Activated CD4-positive, alpha-beta T cell treated with anti-CD3 and anti-CD28 coated beads, Interleukin-2, amount 10 ng/mL, durations not matched to agents 24 days and 14 days (primary cell): ENCODE results near the gene LPP. TPM values are rescaled to one million over a fixed set of nuclear protein-coding genes. Genes with fewer than 3 reads are reported as not detected.
A peak's percentile ranks its signal among the peaks of the same experiment; 100 is the strongest.
"Not testable (repeated sequence)": the region's sequence is repeated elsewhere in the genome, so short reads cannot be mapped to it uniquely, and the experiment has no call there.

Source experiments
- DNase-seq: peaks from one replicate; pipeline ENCODE4 v3.0.0; 2022
- H3K27ac Mint-ChIP-seq: one replicate; pipeline ENCODE4 v1.8.0; 2022; ENCODE audit warnings: mild to moderate bottlenecking, mixed read lengths
- H3K27me3 Mint-ChIP-seq: one replicate; pipeline ENCODE4 v1.8.0; 2022; ENCODE audit warnings: mixed read lengths
- H3K36me3 Mint-ChIP-seq: one replicate; pipeline ENCODE4 v1.8.0; 2022; ENCODE audit warnings: low read depth, mild to moderate bottlenecking, mixed read lengths
- H3K4me1 Mint-ChIP-seq: one replicate; pipeline ENCODE4 v1.8.0; 2021; ENCODE audit warnings: mixed read lengths
- H3K4me3 Mint-ChIP-seq: one replicate; pipeline ENCODE4 v1.8.0; 2022; ENCODE audit warnings: mild to moderate bottlenecking, moderate library complexity, mixed read lengths
- H3K9me3 Mint-ChIP-seq: one replicate; pipeline ENCODE4 v1.8.0; 2021; ENCODE audit warnings: mixed read lengths
- intact Hi-C: fragments of 100-400 bp; cut with micrococcal nuclease; formaldehyde crosslinking; loops from one replicate; pipeline ENCODE4 v1.15.1; 2023
- total RNA-seq: library from RNA; stranded (reverse); gene quantifications from 2 replicates; pipeline ENCODE4 v1.2.3, GENCODE V29; 2022

Gene LPP
- total RNA-seq, 1 donor from 2014 or later: 41.4 TPM

- Mint-ChIP-seq H3K4me1 (peaks cover 3% of the 10 kb centered on the region), H3K4me3 (no peak overlapping the region), H3K36me3 (no peaks in the 10 kb centered on the region), H3K9me3 (no peaks in the 10 kb centered on the region), H3K27ac (no peak overlapping the region), H3K27me3 (no peaks in the 10 kb centered on the region)
- DNase-seq: no peak
- intact Hi-C loops: no loop called here
These were observed 436.6 kb downstream of the LPP start for GRCh38 chr3:188590557-188590956.

GRCh38 chr3:188594139-188594538, 440.2 kb downstream of the LPP start:
- Mint-ChIP-seq H3K4me1 (peaks cover 4% of the 10 kb centered on the region), H3K27ac (no peak overlapping the region)
- intact Hi-C loops: no loop called here

GRCh38 chr3:188595890-188596376, 442.0 kb downstream of the LPP start:
- intact Hi-C loops: no loop called here
- Mint-ChIP-seq H3K36me3 (no peaks in the 10 kb centered on the region), H3K9me3 (no peaks in the 10 kb centered on the region), H3K4me3 (no peak overlapping the region), H3K27me3 (no peaks in the 10 kb centered on the region), H3K27ac (no peak overlapping the region), H3K4me1 (peaks cover 4% of the 10 kb centered on the region)
- DNase-seq: no peak

More at GRCh38 chr3:188594139-188594538, 440.2 kb downstream of the LPP start:
- Mint-ChIP-seq H3K4me3 (no peak overlapping the region), H3K36me3 (no peaks in the 10 kb centered on the region), H3K9me3 (no peaks in the 10 kb centered on the region), H3K27me3 (no peaks in the 10 kb centered on the region)
- no peak for DNase-seq

- Mint-ChIP-seq H3K4me3 (no peak overlapping the region), H3K36me3 (no peaks in the 10 kb centered on the region), H3K27me3 (no peaks in the 10 kb centered on the region), H3K27ac (no peak overlapping the region), H3K9me3 (no peaks in the 10 kb centered on the region), H3K4me1 (peaks cover 1% of the 10 kb centered on the region)
- DNase-seq: peak; percentile 22
- intact Hi-C loops: no loop called here
These were observed 444.9 kb downstream of the LPP start for GRCh38 chr3:188598894-188599293.

- H3K27ac Mint-ChIP-seq: no peak overlapping the region
- no peaks in the 10 kb centered on the region for H3K36me3 Mint-ChIP-seq
- DNase-seq: no peak
These were observed 448.2 kb downstream of the LPP start for GRCh38 chr3:188602111-188602510.

GRCh38 chr3:188602620-188603019, 448.7 kb downstream of the LPP start:
- no peak overlapping the region for H3K27ac Mint-ChIP-seq
- H3K4me1 Mint-ChIP-seq: no peaks in the 10 kb centered on the region
- no peaks in the 10 kb centered on the region for H3K27me3 Mint-ChIP-seq
- intact Hi-C loops: no loop called here
- no peak for DNase-seq
- peaks cover 3% of the 10 kb centered on the region for H3K9me3 Mint-ChIP-seq
- no peaks in the 10 kb centered on the region for H3K36me3 Mint-ChIP-seq
- no peak overlapping the region for H3K4me3 Mint-ChIP-seq

More at GRCh38 chr3:188602111-188602510, 448.2 kb downstream of the LPP start:
- Mint-ChIP-seq H3K27me3 (no peaks in the 10 kb centered on the region), H3K4me1 (no peaks in the 10 kb centered on the region), H3K9me3 (peaks cover 3% of the 10 kb centered on the region), H3K4me3 (no peak overlapping the region)
- intact Hi-C loops: no loop called here

- H3K9me3 Mint-ChIP-seq: peaks cover 17% of the 10 kb centered on the region
These were observed 450.7 kb downstream of the LPP start for GRCh38 chr3:188604651-188605050.

GRCh38 chr3:188605231-188605630, 451.3 kb downstream of the LPP start:
- Mint-ChIP-seq H3K27ac (no peak overlapping the region), H3K4me3 (no peak overlapping the region), H3K4me1 (no peaks in the 10 kb centered on the region), H3K27me3 (no peaks in the 10 kb centered on the region), H3K36me3 (peaks cover 21% of the 10 kb centered on the region), H3K9me3 (peaks cover 17% of the 10 kb centered on the region)
- intact Hi-C loops: no loop called here
- no peak for DNase-seq

More at GRCh38 chr3:188604651-188605050, 450.7 kb downstream of the LPP start:
- Mint-ChIP-seq H3K27ac (no peak overlapping the region), H3K4me1 (no peaks in the 10 kb centered on the region), H3K4me3 (no peak overlapping the region), H3K27me3 (no peaks in the 10 kb centered on the region), H3K36me3 (peaks cover 16% of the 10 kb centered on the region)
- DNase-seq: no peak
- intact Hi-C loops: no loop called here

GRCh38 chr3:188605905-188606304, 451.9 kb downstream of the LPP start:
- H3K9me3 Mint-ChIP-seq: peaks cover 17% of the 10 kb centered on the region
- H3K36me3 Mint-ChIP-seq: peaks cover 28% of the 10 kb centered on the region
- DNase-seq: no peak
- no peaks in the 10 kb centered on the region for H3K27me3 Mint-ChIP-seq
- H3K27ac Mint-ChIP-seq: no peak overlapping the region
- no peaks in the 10 kb centered on the region for H3K4me1 Mint-ChIP-seq
- no peak overlapping the region for H3K4me3 Mint-ChIP-seq
- intact Hi-C loops: no loop called here

GRCh38 chr3:188607805-188608315, 453.9 kb downstream of the LPP start:
- intact Hi-C loops: no loop called here

GRCh38 chr3:188608401-188608800, 454.4 kb downstream of the LPP start:
- peaks cover 33% of the 10 kb centered on the region for H3K36me3 Mint-ChIP-seq
- peaks cover 17% of the 10 kb centered on the region for H3K9me3 Mint-ChIP-seq
- no peak for DNase-seq
- no peak overlapping the region for H3K4me3 Mint-ChIP-seq
- H3K4me1 Mint-ChIP-seq: no peaks in the 10 kb centered on the region
- H3K27ac Mint-ChIP-seq: no peak overlapping the region
- intact Hi-C loops: no loop called here
- no peaks in the 10 kb centered on the region for H3K27me3 Mint-ChIP-seq

More at GRCh38 chr3:188607805-188608315, 453.9 kb downstream of the LPP start:
- no peak overlapping the region for H3K4me3 Mint-ChIP-seq
- no peaks in the 10 kb centered on the region for H3K4me1 Mint-ChIP-seq
- peaks cover 33% of the 10 kb centered on the region for H3K36me3 Mint-ChIP-seq
- H3K27ac Mint-ChIP-seq: no peak overlapping the region
- no peaks in the 10 kb centered on the region for H3K27me3 Mint-ChIP-seq
- H3K9me3 Mint-ChIP-seq: peaks cover 17% of the 10 kb centered on the region
- no peak for DNase-seq

- DNase-seq, intact Hi-C loops, H3K9me3 Mint-ChIP-seq, H3K27me3 Mint-ChIP-seq, H3K4me1 Mint-ChIP-seq, H3K27ac Mint-ChIP-seq, H3K4me3 Mint-ChIP-seq: not testable (repeated sequence)
- peaks cover 29% of the 10 kb centered on the region for H3K36me3 Mint-ChIP-seq
These were observed 459.8 kb downstream of the LPP start for GRCh38 chr3:188613721-188614120.

GRCh38 chr3:188617270-188617669, 463.3 kb downstream of the LPP start:
- Mint-ChIP-seq H3K4me3 (no peak overlapping the region), H3K27ac (no peak overlapping the region), H3K9me3 (no peaks in the 10 kb centered on the region), H3K4me1 (peaks cover 1% of the 10 kb centered on the region), H3K36me3 (peaks cover 3% of the 10 kb centered on the region), H3K27me3 (no peaks in the 10 kb centered on the region)
- DNase-seq: no peak
- intact Hi-C loops: no loop called here

- Mint-ChIP-seq H3K4me1 (peaks cover 1% of the 10 kb centered on the region), H3K36me3 (peaks cover 3% of the 10 kb centered on the region), H3K9me3 (no peaks in the 10 kb centered on the region), H3K4me3 (no peak overlapping the region), H3K27me3 (no peaks in the 10 kb centered on the region), H3K27ac (no peak overlapping the region)
- no peak for DNase-seq
- intact Hi-C loops: no loop called here
These were observed 464.2 kb downstream of the LPP start for GRCh38 chr3:188617988-188618701.
